Prostate gland (tissue), 2 donors: ENCODE results near the gene LGMN. TPM values are rescaled to one million over a fixed set of nuclear protein-coding genes. Genes with fewer than 3 reads are reported as not detected.

Experiments
- DNase-seq: peaks from one replicate; pipeline ENCODE4 v3.0.0-alpha.2; 2019; ENCODE audit warnings: low spot score
- H3K27ac ChIP-seq, 2 donors: fragments of 200-600 bp; sonication (generic); 2 replicates each; pipeline ENCODE4 v1.5.1; 2017 to 2019
- H3K27me3 ChIP-seq: fragments of 200-600 bp; sonication (generic); replicated peaks from 2 replicates; pipeline ENCODE4 v1.5.1; 2019; ENCODE audit not compliant: insufficient read depth
- H3K36me3 ChIP-seq, 2 donors: fragments of 200-600 bp; sonication (generic); 1 replicate in 1 of 2; 2 replicates in 1 of 2; pipeline versions ENCODE4 v1.5.1 to v1.8.1; 2017 to 2019
- H3K4me1 ChIP-seq: fragments of 200-600 bp; sonication (generic); replicated peaks from 2 replicates; pipeline ENCODE4 v1.5.1; 2019
- H3K4me3 ChIP-seq, 2 donors: fragments of 200-600 bp; sonication (generic); 2 replicates each; pipeline ENCODE4 v1.5.1; 2017 to 2019
- H3K9me3 ChIP-seq: fragments of 200-600 bp; sonication (generic); 2 replicates; pipeline ENCODE4 v1.5.1; 2017
- CTCF ChIP-seq, 4 experiments: fragments of 200-600 bp in 2 of 4; fragments of 450-650 bp in 2 of 4; sonication (generic) in 2 of 4; IDR thresholded peaks; 1 replicate in 3 of 4; 2 replicates in 1 of 4; pipeline ENCODE4 v1.5.1; 2016 to 2019; ENCODE audit warnings: antibody characterized with exemption in 4 of 4, mild to moderate bottlenecking in 2 of 4, moderate library complexity in 2 of 4
- POLR2A ChIP-seq: fragments of 450-650 bp; IDR thresholded peaks from one replicate; pipeline ENCODE4 v1.6.1; 2016; ENCODE audit warnings: antibody characterized with exemption, mild to moderate bottlenecking
- POLR2AphosphoS5 ChIP-seq: sonication (generic); formaldehyde crosslinking; IDR thresholded peaks from one replicate; pipeline ENCODE4 v1.6.1; 2017; ENCODE audit warnings: antibody characterized with exemption
- WGBS: methylation state at CpG from one replicate; pipeline ENCODE4 v1.1.5; 2018; 5-methylcytosine and 5-hydroxymethylcytosine counted together
- intact Hi-C: fragments of 100-400 bp; cut with DNase I; formaldehyde crosslinking; loops from one replicate; pipeline ENCODE4 v1.14.2; 2022
- total RNA-seq, 2 donors: library from RNA; depleted of rRNA; stranded (reverse); fragments of >200 nt; gene quantifications; one replicate each; pipeline ENCODE4 v1.1.0, GENCODE V29; 2016

Gene LGMN
- total RNA-seq, 2 donors from 2014 or later, result 88.3 to 155 TPM

- intact Hi-C loops, result no loop called here
- 65% methylated on average over 2 of the region's 2 CpGs for WGBS
- no peak for DNase-seq
Observed at GRCh38 chr14:92744198-92744597, 4.2 kb downstream of the LGMN start.

GRCh38 chr14:92740440-92740839 lies 8.0 kb downstream of the LGMN start:
- no peak for TF ChIP-seq POLR2AphosphoS5
- no peak for TF ChIP-seq POLR2A
- no peak for TF ChIP-seq CTCF (IDR thresholded peaks at IDR 0.05)
- Histone ChIP-seq H3K4me3 (no peak overlapping the region), H3K9me3 (no peaks in the 10 kb centered on the region), H3K4me1 (no peaks in the 10 kb centered on the region), H3K27me3 (no peaks in the 10 kb centered on the region), H3K27ac (no peak overlapping the region), H3K36me3 (no peaks in the 10 kb centered on the region)
- WGBS, result 92% methylated on average over 8 of the region's 8 CpGs
- intact Hi-C loops, result no loop called here
- no peak for DNase-seq

More at GRCh38 chr14:92744198-92744597, 4.2 kb downstream of the LGMN start:
- no peaks in the 10 kb centered on the region for H3K9me3 ChIP-seq
- no peaks in the 10 kb centered on the region for H3K4me1 ChIP-seq
- H3K36me3 ChIP-seq, result no peaks in the 10 kb centered on the region
- TF ChIP-seq CTCF (IDR thresholded peaks at IDR 0.05) (no peak), POLR2A (no peak), POLR2AphosphoS5 (no peak)
- no peak overlapping the region for H3K4me3 ChIP-seq
- no peaks in the 10 kb centered on the region for H3K27me3 ChIP-seq
- no peak overlapping the region for H3K27ac ChIP-seq

DNA sequence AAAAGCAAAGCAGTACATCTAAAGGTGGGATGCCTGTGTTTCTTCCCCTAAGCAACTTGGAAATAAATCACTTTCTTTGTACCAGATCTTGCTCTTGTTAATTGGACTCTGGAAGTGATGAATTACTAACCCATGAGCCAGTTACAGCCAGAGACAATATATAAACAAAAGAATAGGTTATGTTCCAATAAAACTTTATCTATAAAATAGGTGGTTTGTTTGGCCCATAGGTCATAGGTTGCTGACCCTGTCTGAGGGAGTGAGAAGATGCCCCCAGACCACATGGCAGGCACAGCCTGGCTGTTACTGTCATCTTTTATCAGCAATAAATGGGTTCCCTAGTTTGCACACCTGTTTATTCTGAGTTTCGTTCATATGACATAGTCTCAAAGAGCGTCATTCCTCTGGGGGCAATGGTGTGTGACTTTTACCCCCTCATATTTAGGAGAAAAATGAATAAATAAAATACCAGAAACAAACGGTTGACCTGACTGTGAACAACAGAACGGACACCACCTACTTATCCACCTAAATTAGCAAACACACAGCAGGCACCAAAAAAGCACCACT lies 10.7 kb downstream of the LGMN start:
- Histone ChIP-seq H3K4me1 (no peaks in the 10 kb centered on the region), H3K4me3 (no peak overlapping the region), H3K36me3 (no peaks in the 10 kb centered on the region), H3K27me3 (no peaks in the 10 kb centered on the region), H3K27ac (no peak overlapping the region), H3K9me3 (no peaks in the 10 kb centered on the region)
- intact Hi-C loops, result no loop called here
- no peak for TF ChIP-seq POLR2AphosphoS5
- no peak for DNase-seq
- 89% methylated on average over 4 of the region's 4 CpGs for WGBS

- no peaks in the 10 kb centered on the region for H3K4me1 ChIP-seq
- H3K27me3 ChIP-seq, result no peaks in the 10 kb centered on the region
- no peaks in the 10 kb centered on the region for H3K9me3 ChIP-seq
- peaks cover 0 to 1% of the 10 kb centered on the region in 2 donors for H3K36me3 ChIP-seq
- no peak overlapping the region for H3K27ac ChIP-seq
- no peak for DNase-seq
- 45% methylated on average over 4 of the region's 4 CpGs for WGBS
- H3K4me3 ChIP-seq, result no peak overlapping the region
- no peak for TF ChIP-seq CTCF (IDR thresholded peaks at IDR 0.05)
- no peak for TF ChIP-seq POLR2A
- TF ChIP-seq POLR2AphosphoS5, result no peak
- intact Hi-C loops, result no loop called here
Observed at GRCh38 chr14:92737206-92737605, 11.2 kb downstream of the LGMN start.

DNA sequence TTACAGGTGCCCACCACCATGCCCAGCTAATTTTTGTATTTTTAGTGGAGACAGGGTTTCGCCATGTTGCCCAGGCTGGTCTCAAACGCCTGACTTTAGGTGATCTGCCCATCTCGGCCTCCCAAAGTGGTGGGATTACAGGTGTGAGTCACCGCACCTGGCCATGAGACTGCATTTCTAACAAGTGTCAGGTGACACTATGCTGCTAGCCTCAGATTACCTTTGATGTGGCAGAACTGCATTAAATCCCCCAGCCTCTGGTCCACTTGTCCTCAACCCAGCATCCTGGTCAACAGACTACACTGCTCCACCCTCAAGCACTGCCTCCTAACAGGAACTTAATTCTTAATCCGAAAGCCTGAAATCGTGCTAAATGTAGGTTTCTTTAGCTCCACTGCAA lies 13.1 kb downstream of the LGMN start:
- Histone ChIP-seq H3K36me3 (peaks cover 0 to 5% of the 10 kb centered on the region in 2 donors), H3K4me3 (no peak overlapping the region), H3K4me1 (no peaks in the 10 kb centered on the region), H3K27ac (no peak overlapping the region), H3K27me3 (no peaks in the 10 kb centered on the region), H3K9me3 (no peaks in the 10 kb centered on the region)
- no peak for DNase-seq
- TF ChIP-seq POLR2A (no peak), POLR2AphosphoS5 (no peak), CTCF (IDR thresholded peaks at IDR 0.05) (no peak)
- WGBS, result 96% methylated on average over 6 of the region's 6 CpGs
- intact Hi-C loops, result no loop called here
